SK-N-MC (cell line): ENCODE measurements around the gene DDX59.

ENCODE experiments used
- DNase-seq: peaks from one replicate; pipeline ENCODE4 v3.0.0-alpha.2; 2011; ENCODE audit warnings: low read depth, low spot score
- H3K27ac ChIP-seq: fragments of 200-600 bp; sonication (generic); 2 replicates; pipeline ENCODE4 v1.5.1; 2016; ENCODE audit warnings: mixed run types
- H3K36me3 ChIP-seq: fragments of 200-600 bp; sonication (generic); 2 replicates; pipeline ENCODE4 v1.6.1; 2017; ENCODE audit warnings: antibody characterized with exemption, low read length, mixed read lengths; ENCODE audit not compliant: insufficient read depth
- H3K4me3 ChIP-seq: fragments of 200-600 bp; sonication (generic); 2 replicates; pipeline ENCODE4 v1.5.1; 2016
- H3K9ac ChIP-seq: fragments of 200-600 bp; sonication (generic); 2 replicates; pipeline ENCODE4 v1.8.0; 2017; ENCODE audit warnings: mixed run types, mixed read lengths; ENCODE audit not compliant: insufficient read length
- H3K9me3 ChIP-seq: fragments of 200-600 bp; sonication (generic); 2 replicates; pipeline ENCODE4 v1.6.1; 2017; ENCODE audit warnings: low read depth, mild to moderate bottlenecking, antibody characterized with exemption, low read length, moderate library complexity, mixed read lengths
- EZH2 ChIP-seq: fragments of 200-600 bp; sonication (generic); IDR thresholded peaks from one replicate; pipeline ENCODE4 v1.6.1; 2017; ENCODE audit warnings: antibody characterized with exemption
- FOXP2 ChIP-seq: optimal IDR thresholded peaks from 2 replicates; pipeline ENCODE3; 2011; ENCODE audit warnings: mild to moderate bottlenecking, moderate library complexity; ENCODE audit not compliant: insufficient read depth; ENCODE audit errors: extremely low read length, control extremely low read depth
- POLR2AphosphoS5 ChIP-seq: IDR thresholded peaks from 2 replicates; pipeline ENCODE4 v1.6.1; 2012; ENCODE audit warnings: mild to moderate bottlenecking, low read depth, low read length, borderline replicate concordance

Gene DDX59

GRCh38 chr1:200602632-200603031, 67.1 kb downstream of the DDX59 start:
- Histone ChIP-seq H3K36me3 (peaks cover 79% of the 10 kb centered on the region), H3K4me3 (no peak overlapping the region), H3K27ac (no peak overlapping the region), H3K9me3 (no peaks in the 10 kb centered on the region), H3K9ac (no peak overlapping the region)
- DNase-seq = no peak
- TF ChIP-seq POLR2AphosphoS5 (no peak), FOXP2 (no peak), EZH2 (no peak)
